Heart left ventricle (tissue), 13 donors: ENCODE data around the gene KPNB1.

Source experiments
- POLR2A ChIP-seq, 2 donors: fragments of 450-650 bp; IDR thresholded peaks; one replicate each; pipeline ENCODE4 v1.6.1; 2017; ENCODE audit warnings: antibody characterized with exemption in 2 of 2, mild to moderate bottlenecking in 2 of 2, moderate library complexity in 2 of 2
- TF ChIP-seq, protein P1 (sequence below), 12 donors: fragments of 200-600 bp; sonication (generic) in 4 of 12; IDR thresholded peaks; one replicate each; pipeline versions ENCODE4 v1.5.0 to v1.8.0; 2018 to 2022; ENCODE audit warnings: antibody characterized with exemption in 12 of 12, mild to moderate bottlenecking in 5 of 12
- donor health status: ischemic (EF 13 %, LVEDD 7.1; RV severe dilation, severe dysfunction).
- donor health status: DM: no; HTN: yes; CAD: no.
- donor health status: DM: no; HTN: no; CAD: no.
- donor health status: ischemic (EF 25% LVEDD 6.9; RV normal size, moderate dysfunction).
- donor health status: ischemic (EF 25% LVEDD 5.7; RV mildly dilated, moderate dysfunction).
- donor health status: ischemic (EF 35%, LVEDD 5.7; RV mildly dilated, moderate dysfunction).
- donor health status: nonischemic (EF 11% LVEDD 7.7; RV severe dilation, severe dysfunction).
- donor health status: DM: yes; HTN: yes; CAD: no.
- donor health status: PGD.
- donor health status: ischemic (EF 29% LVEDD 5.4; RV normal size, mild dysfunction).
- donor health status: nonischemic (EF 23%, LVEDD 6.1; RV moderate dilation, normal function).

GRCh38 chr17:47720754-47721533 lies 71.2 kb downstream of the KPNB1 start:
- TF ChIP-seq, protein P1, sequence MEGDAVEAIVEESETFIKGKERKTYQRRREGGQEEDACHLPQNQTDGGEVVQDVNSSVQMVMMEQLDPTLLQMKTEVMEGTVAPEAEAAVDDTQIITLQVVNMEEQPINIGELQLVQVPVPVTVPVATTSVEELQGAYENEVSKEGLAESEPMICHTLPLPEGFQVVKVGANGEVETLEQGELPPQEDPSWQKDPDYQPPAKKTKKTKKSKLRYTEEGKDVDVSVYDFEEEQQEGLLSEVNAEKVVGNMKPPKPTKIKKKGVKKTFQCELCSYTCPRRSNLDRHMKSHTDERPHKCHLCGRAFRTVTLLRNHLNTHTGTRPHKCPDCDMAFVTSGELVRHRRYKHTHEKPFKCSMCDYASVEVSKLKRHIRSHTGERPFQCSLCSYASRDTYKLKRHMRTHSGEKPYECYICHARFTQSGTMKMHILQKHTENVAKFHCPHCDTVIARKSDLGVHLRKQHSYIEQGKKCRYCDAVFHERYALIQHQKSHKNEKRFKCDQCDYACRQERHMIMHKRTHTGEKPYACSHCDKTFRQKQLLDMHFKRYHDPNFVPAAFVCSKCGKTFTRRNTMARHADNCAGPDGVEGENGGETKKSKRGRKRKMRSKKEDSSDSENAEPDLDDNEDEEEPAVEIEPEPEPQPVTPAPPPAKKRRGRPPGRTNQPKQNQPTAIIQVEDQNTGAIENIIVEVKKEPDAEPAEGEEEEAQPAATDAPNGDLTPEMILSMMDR (IDR thresholded peaks at IDR 0.05) = no peak
- no peak for TF ChIP-seq POLR2A (IDR thresholded peaks at IDR 0.05)
